PC-3 (cell line): ENCODE measurements around the gene SOAT2.

ENCODE experiments used
- CTCF ChIP-seq: fragments of 300-600 bp; sonication (generic); conservative IDR thresholded peaks from 2 replicates; pipeline ENCODE4 v1.5.1; 2017; ENCODE audit warnings: antibody characterized with exemption, low read depth, mild to moderate bottlenecking, low read length
- EZH2phosphoT487 ChIP-seq: fragments of 300-600 bp; sonication (generic); IDR thresholded peaks from 2 replicates; pipeline ENCODE4 v1.6.1; 2018; ENCODE audit warnings: mild to moderate bottlenecking, antibody characterized with exemption, low read length, borderline replicate concordance

GRCh38 chr12:53096759-53097158 is 6.5 kb upstream of the SOAT2 start:
- no peak for TF ChIP-seq CTCF
- no peak for TF ChIP-seq EZH2phosphoT487
